Activated naive CD8-positive, alpha-beta T cell treated with anti-CD3 and anti-CD28 coated beads, Interleukin-2, amount 50 U/mL, for 24 hours (primary cell): ENCODE data around the gene STRADB.
A peak's percentile ranks its signal among the peaks of the same experiment; 100 is the strongest.

Experiments used
- ATAC-seq: fragments of 150-1000 bp; cut with Tn5 transposase; one replicate; pipeline ENCODE4 v1.10.0; 2021
- DNase-seq: peaks from one replicate; pipeline ENCODE4 v3.0.0; 2021
- H3K27ac Mint-ChIP-seq: one replicate; pipeline ENCODE4 v1.8.0; 2021; ENCODE audit warnings: mild to moderate bottlenecking, mixed read lengths
- H3K27me3 Mint-ChIP-seq: one replicate; pipeline ENCODE4 v1.8.0; 2021; ENCODE audit warnings: mixed read lengths
- H3K36me3 Mint-ChIP-seq: one replicate; pipeline ENCODE4 v1.8.0; 2021; ENCODE audit warnings: low read depth, mixed read lengths
- H3K4me1 Mint-ChIP-seq: one replicate; pipeline ENCODE4 v1.8.0; 2021; ENCODE audit warnings: mixed read lengths
- H3K4me3 Mint-ChIP-seq: one replicate; pipeline ENCODE4 v1.8.0; 2021; ENCODE audit warnings: mild to moderate bottlenecking, moderate library complexity, mixed read lengths
- H3K9me3 Mint-ChIP-seq: one replicate; pipeline ENCODE4 v1.8.0; 2021; ENCODE audit warnings: mixed read lengths

The STRADB gene

GRCh38 chr2:201441409-201441808 is 10.1 kb upstream of the STRADB start:
- H3K36me3 Mint-ChIP-seq: peaks cover 9% of the 10 kb centered on the region
- H3K4me3 Mint-ChIP-seq: no peak overlapping the region
- H3K27me3 Mint-ChIP-seq: no peaks in the 10 kb centered on the region
- H3K9me3 Mint-ChIP-seq: no peaks in the 10 kb centered on the region
- no peak for ATAC-seq
- no peak overlapping the region for H3K27ac Mint-ChIP-seq
- no peak for DNase-seq
- peaks cover 28% of the 10 kb centered on the region for H3K4me1 Mint-ChIP-seq

GRCh38 chr2:201444746-201445465 is 6.6 kb upstream of the STRADB start:
- H3K36me3 Mint-ChIP-seq: peaks cover 17% of the 10 kb centered on the region

GRCh38 chr2:201447086-201447485 is 4.5 kb upstream of the STRADB start:
- Mint-ChIP-seq H3K27me3 (no peaks in the 10 kb centered on the region), H3K27ac (peak overlapping the region; percentile 37), H3K4me1 (peaks cover 61% of the 10 kb centered on the region), H3K36me3 (peaks cover 12% of the 10 kb centered on the region), H3K9me3 (no peaks in the 10 kb centered on the region), H3K4me3 (peak overlapping the region; percentile 45)
- DNase-seq (no peak), ATAC-seq (no peak)

More at GRCh38 chr2:201444746-201445465, 6.6 kb upstream of the STRADB start:
- Mint-ChIP-seq H3K27me3 (no peaks in the 10 kb centered on the region), H3K27ac (no peak overlapping the region), H3K4me1 (peaks cover 61% of the 10 kb centered on the region), H3K4me3 (no peak overlapping the region), H3K9me3 (no peaks in the 10 kb centered on the region)
- ATAC-seq (no peak), DNase-seq (no peak)

GRCh38 chr2:201448061-201448460 is 3.5 kb upstream of the STRADB start:
- peaks cover 68% of the 10 kb centered on the region for H3K4me1 Mint-ChIP-seq
- peak overlapping the region; percentile 54 for H3K4me3 Mint-ChIP-seq
- no peaks in the 10 kb centered on the region for H3K9me3 Mint-ChIP-seq
- H3K27me3 Mint-ChIP-seq: no peaks in the 10 kb centered on the region
- no peak for DNase-seq
- peak overlapping the region; percentile 37 for H3K27ac Mint-ChIP-seq
- ATAC-seq: no peak
- peaks cover 12% of the 10 kb centered on the region for H3K36me3 Mint-ChIP-seq

- Mint-ChIP-seq H3K27ac (peak overlapping the region; percentile 37), H3K27me3 (no peaks in the 10 kb centered on the region), H3K9me3 (no peaks in the 10 kb centered on the region), H3K4me1 (peaks cover 72% of the 10 kb centered on the region), H3K36me3 (peaks cover 12% of the 10 kb centered on the region), H3K4me3 (peak overlapping the region; percentile 54)
- DNase-seq: peak; percentile 8
- ATAC-seq: no peak
Observed at GRCh38 chr2:201448701-201449100, 2.8 kb upstream of the STRADB start.

GRCh38 chr2:201450954-201451291 is 617 bp upstream of the STRADB start:
- peak; percentile 13 for ATAC-seq
- H3K27me3 Mint-ChIP-seq: no peaks in the 10 kb centered on the region
- H3K4me1 Mint-ChIP-seq: peaks cover 63% of the 10 kb centered on the region

GRCh38 chr2:201452058-201452921 is 750 bp downstream of the STRADB start:
- ATAC-seq: peak; percentile 17
- Mint-ChIP-seq H3K27me3 (no peaks in the 10 kb centered on the region), H3K36me3 (peaks cover 12% of the 10 kb centered on the region), H3K4me1 (peaks cover 50% of the 10 kb centered on the region), H3K4me3 (peak overlapping the region; percentile 86), H3K27ac (peak overlapping the region; percentile 81), H3K9me3 (no peaks in the 10 kb centered on the region)
- DNase-seq: no peak

More at GRCh38 chr2:201450954-201451291, 617 bp upstream of the STRADB start:
- DNase-seq: no peak
- Mint-ChIP-seq H3K27ac (peak overlapping the region; percentile 90), H3K9me3 (no peaks in the 10 kb centered on the region), H3K36me3 (peaks cover 12% of the 10 kb centered on the region), H3K4me3 (peak overlapping the region; percentile 90)

GRCh38 chr2:201452922-201453643 is 1.5 kb downstream of the STRADB start:
- Mint-ChIP-seq H3K36me3 (peaks cover 9% of the 10 kb centered on the region), H3K9me3 (no peaks in the 10 kb centered on the region), H3K27me3 (no peaks in the 10 kb centered on the region), H3K27ac (no peak overlapping the region), H3K4me3 (peak overlapping the region; percentile 86), H3K4me1 (peaks cover 42% of the 10 kb centered on the region)
- ATAC-seq (no peak), DNase-seq (no peak)

GRCh38 chr2:201458381-201458780 is 6.8 kb downstream of the STRADB start:
- H3K36me3 Mint-ChIP-seq: peaks cover 22% of the 10 kb centered on the region
- no peak overlapping the region for H3K4me3 Mint-ChIP-seq
- H3K4me1 Mint-ChIP-seq: peaks cover under 1% of the 10 kb centered on the region
- no peak for DNase-seq
- H3K27ac Mint-ChIP-seq: no peak overlapping the region
- ATAC-seq: no peak
- no peaks in the 10 kb centered on the region for H3K9me3 Mint-ChIP-seq
- no peaks in the 10 kb centered on the region for H3K27me3 Mint-ChIP-seq

- Mint-ChIP-seq H3K4me1 (no peaks in the 10 kb centered on the region), H3K36me3 (peaks cover 29% of the 10 kb centered on the region), H3K9me3 (no peaks in the 10 kb centered on the region), H3K27me3 (no peaks in the 10 kb centered on the region), H3K4me3 (no peak overlapping the region), H3K27ac (no peak overlapping the region)
- no peak for DNase-seq
- ATAC-seq: no peak
Observed at GRCh38 chr2:201460532-201460931, 9.0 kb downstream of the STRADB start.

GRCh38 chr2:201464547-201464946 is 13.0 kb downstream of the STRADB start:
- DNase-seq (no peak), ATAC-seq (no peak)
- H3K27me3 Mint-ChIP-seq: no peaks in the 10 kb centered on the region
- H3K27ac Mint-ChIP-seq: no peak overlapping the region
- no peaks in the 10 kb centered on the region for H3K9me3 Mint-ChIP-seq
- no peak overlapping the region for H3K4me3 Mint-ChIP-seq
- peaks cover 45% of the 10 kb centered on the region for H3K36me3 Mint-ChIP-seq
- H3K4me1 Mint-ChIP-seq: peaks cover 3% of the 10 kb centered on the region

- H3K27ac Mint-ChIP-seq: no peak overlapping the region
- H3K36me3 Mint-ChIP-seq: peaks cover 44% of the 10 kb centered on the region
- H3K4me1 Mint-ChIP-seq: peaks cover 3% of the 10 kb centered on the region
- ATAC-seq: no peak
- H3K4me3 Mint-ChIP-seq: no peak overlapping the region
- DNase-seq: no peak
- H3K9me3 Mint-ChIP-seq: no peaks in the 10 kb centered on the region
- no peaks in the 10 kb centered on the region for H3K27me3 Mint-ChIP-seq
Observed at GRCh38 chr2:201465524-201465971, 14.0 kb downstream of the STRADB start.

GRCh38 chr2:201466050-201466675 is 14.6 kb downstream of the STRADB start:
- no peak for ATAC-seq
- peaks cover 43% of the 10 kb centered on the region for H3K36me3 Mint-ChIP-seq
- peaks cover 3% of the 10 kb centered on the region for H3K4me1 Mint-ChIP-seq
- H3K27me3 Mint-ChIP-seq: no peaks in the 10 kb centered on the region
- no peaks in the 10 kb centered on the region for H3K9me3 Mint-ChIP-seq
- no peak for DNase-seq
- H3K4me3 Mint-ChIP-seq: no peak overlapping the region
- H3K27ac Mint-ChIP-seq: no peak overlapping the region

GRCh38 chr2:201467666-201468065 is 16.1 kb downstream of the STRADB start:
- no peak for DNase-seq
- no peak for ATAC-seq
- Mint-ChIP-seq H3K4me3 (no peak overlapping the region), H3K36me3 (peaks cover 37% of the 10 kb centered on the region), H3K27me3 (no peaks in the 10 kb centered on the region), H3K9me3 (no peaks in the 10 kb centered on the region), H3K4me1 (peaks cover 3% of the 10 kb centered on the region), H3K27ac (no peak overlapping the region)
